HepG2 (cell line): Measurements from ENCODE around the gene NSMF. TPM values are rescaled to one million over a fixed set of nuclear protein-coding genes. Genes with fewer than 3 reads are reported as not detected.

Experiments
- CENPX ChIP-seq: sonication (generic); formaldehyde crosslinking; IDR thresholded peaks from 2 replicates; pipeline ENCODE4 v1.9.0; 2021; ENCODE audit warnings: mild to moderate bottlenecking, missing genetic modification reagents, moderate library complexity
- GZF1 ChIP-seq: sonication (generic); formaldehyde crosslinking; IDR thresholded peaks from 2 replicates; pipeline ENCODE4 v1.5.1; 2020; ENCODE audit warnings: mild to moderate bottlenecking, missing genetic modification reagents
- HES4 ChIP-seq: sonication (generic); formaldehyde crosslinking; IDR thresholded peaks from 2 replicates; pipeline ENCODE4 v1.9.0; 2021; ENCODE audit warnings: mild to moderate bottlenecking, missing genetic modification reagents, borderline replicate concordance
- HMGXB4 ChIP-seq, 2 experiments: sonication (generic) in 1 of 2; formaldehyde crosslinking in 1 of 2; IDR thresholded peaks; 2 replicates each; pipeline versions ENCODE4 v1.4.0 to v1.6.1; 2018 to 2020; ENCODE audit warnings: missing genetic modification reagents in 2 of 2, borderline replicate concordance in 1 of 2, low read depth in 1 of 2, mild to moderate bottlenecking in 1 of 2, missing biosample characterization in 1 of 2
- HOXA3 ChIP-seq: sonication (generic); formaldehyde crosslinking; IDR thresholded peaks from 2 replicates; pipeline ENCODE4 v1.5.0; 2020; ENCODE audit warnings: missing genetic modification reagents
- PAX8 ChIP-seq: sonication (generic); formaldehyde crosslinking; IDR thresholded peaks from 2 replicates; pipeline ENCODE4 v1.8.0; 2022; ENCODE audit warnings: mild to moderate bottlenecking, missing genetic modification reagents, borderline replicate concordance
- PAXIP1 ChIP-seq: sonication (generic); formaldehyde crosslinking; conservative IDR thresholded peaks from 2 replicates; pipeline ENCODE4 v1.4.0; 2020; ENCODE audit warnings: mild to moderate bottlenecking, missing genetic modification reagents, moderate library complexity
- SRSF1 ChIP-seq: fragments of 200-400 bp; formaldehyde crosslinking; optimal IDR thresholded peaks from 2 replicates; pipeline ENCODE3; 2017; ENCODE audit warnings: mild to moderate bottlenecking, low read depth, low read length, moderate library complexity
- ZBED4 ChIP-seq: sonication (generic); formaldehyde crosslinking; IDR thresholded peaks from 2 replicates; pipeline ENCODE4 v1.4.0; 2020; ENCODE audit warnings: missing genetic modification reagents, borderline replicate concordance
- ZNF160 ChIP-seq: sonication (generic); formaldehyde crosslinking; IDR thresholded peaks from 2 replicates; pipeline ENCODE4 v1.8.0; 2022; ENCODE audit warnings: mild to moderate bottlenecking, inconsistent platforms, missing genetic modification reagents
- ZNF383 ChIP-seq: sonication (generic); formaldehyde crosslinking; IDR thresholded peaks from 2 replicates; pipeline ENCODE4 v1.4.0; 2020; ENCODE audit warnings: missing genetic modification reagents, mild to moderate bottlenecking, borderline replicate concordance
- ZNF468 ChIP-seq: sonication (generic); formaldehyde crosslinking; IDR thresholded peaks from 2 replicates; pipeline ENCODE4 v1.8.0; 2022; ENCODE audit warnings: mild to moderate bottlenecking, moderate library complexity, missing genetic modification reagents
- ZNF784 ChIP-seq: sonication (generic); formaldehyde crosslinking; IDR thresholded peaks from 2 replicates; pipeline ENCODE4 v1.5.1; 2020; ENCODE audit warnings: missing genetic modification reagents, mild to moderate bottlenecking, borderline replicate concordance
- polyA plus RNA-seq, 8 experiments: library from polyadenylated mRNA; depleted of rRNA in 3 of 8; stranded (reverse) in 7 of 8; unstranded in 1 of 8; fragments of >200 nt; fragmentation: Illumina TruSeq in 4 of 8; extraction: Trizol in 4 of 8; gene quantifications; 2 replicates each; pipeline versions ENCODE4 v1.2.1 to v1.2.3, GENCODE V29; 2011 to 2016; ENCODE audit warnings: low read depth in 4 of 8, missing spikeins in 1 of 8, mixed read lengths in 1 of 8; ENCODE audit not compliant: insufficient read depth in 1 of 8
- total RNA-seq, 5 experiments: library from RNA; depleted of rRNA; stranded (reverse); fragments of >200 nt; fragmentation: Illumina TruSeq; extraction: Trizol; gene quantifications; 2 replicates each; pipeline ENCODE4 v1.2.3, GENCODE V29; 2016; ENCODE audit warnings: low read depth in 1 of 5

The NSMF gene
- total and polyA plus RNA-seq, 2 of the 13 experiments (the other 11 are each of a cell fraction or from before 2014, with no cell fraction given) = 44.3 to 183 TPM

- 0 out of 2 replicates have a peak, but pooled peaks have one; percentile 54 for TF ChIP-seq ZBED4 (CRISPR knock-in tag)
- TF ChIP-seq CENPX (CRISPR knock-in tag) = no peak
- TF ChIP-seq HOXA3 (CRISPR knock-in tag) = peak; percentile 89
- TF ChIP-seq SRSF1 = peak; percentile 3
- TF ChIP-seq HES4 (CRISPR knock-in tag) = peak; percentile 88
- peak; percentile 62; the same call in 1 of the 2 replicates for TF ChIP-seq GZF1
- no peak; the same call in 1 of the 2 replicates for TF ChIP-seq ZNF784 (CRISPR knock-in tag)
- TF ChIP-seq HMGXB4 (CRISPR knock-in tag; IDR thresholded peaks at IDR 0.05; ENCODE audit: borderline replicate concordance in 1 of 2, low read depth in 1 of 2) = peak; percentile 68 to 69; a peak in 3 of 4 replicates
- TF ChIP-seq PAX8 (CRISPR knock-in tag) = no peak
- TF ChIP-seq PAXIP1 (CRISPR knock-in tag) = peak; percentile 93
- peak; percentile 62; the same call in 1 of the 2 replicates for TF ChIP-seq ZNF160 (CRISPR knock-in tag)
- TF ChIP-seq ZNF383 (CRISPR knock-in tag) = no peak
- 0 out of 2 replicates have a peak, but pooled peaks have one; percentile 81 for TF ChIP-seq ZNF468 (CRISPR knock-in tag)
Observed at GRCh38 chr9:137454597-137455358, 4.4 kb downstream of the NSMF start (continued).
